HCT116 (cell line): ENCODE measurements around the gene CATSPERD. TPM values are rescaled to one million over a fixed set of nuclear protein-coding genes. Genes with fewer than 3 reads are reported as not detected.

Source experiments
- ATAC-seq: fragments of 200-7000 bp; cut with Tn5 transposase; 2 replicates; pipeline ENCODE4 v1.9.1; 2020; ENCODE audit warnings: mild to moderate bottlenecking, moderate library complexity
- BruUV-seq: library from RNA; stranded (reverse); fragments of 400-500 nt; replicated peaks from 2 replicates; lab custom pipeline; 2021; lab: Mats Ljungman, UMichigan
- CTCF ChIA-PET: fragments of 300-600 bp; sonication (Branson Sonifier 250); formaldehyde crosslinking; loops from one replicate; lab custom pipeline; 2021; ENCODE audit warnings: antibody characterized with exemption; lab: Charles Lee
- POLR2A ChIA-PET: fragments of 300-600, 350-600 bp; sonication (Branson Sonifier 250); formaldehyde crosslinking; loops from one replicate; lab custom pipeline; 2021; ENCODE audit warnings: antibody characterized with exemption; lab: Charles Lee
- RAD21 ChIA-PET, 2 experiments: fragments of 300-600 bp; sonication (Branson Sonifier 250); formaldehyde crosslinking; loops; one replicate each; lab custom pipeline; 2023; ENCODE audit warnings: low total read pairs in 2 of 2; ENCODE audit not compliant: uncharacterized antibody in 2 of 2, unreplicated experiment in 2 of 2, low non-redundant PET in 1 of 2; lab: Charles Lee
- DNase-seq: peaks from one replicate; pipeline ENCODE4 v3.0.0-alpha.2; 2010; ENCODE audit warnings: low read depth, low spot score
- H2AFZ ChIP-seq: fragments of 200-600 bp; shearing (Covaris generic), sonication (generic); 2 replicates; pipeline ENCODE4 v1.6.1; 2017; ENCODE audit warnings: low read depth, mixed run types, mixed read lengths, antibody characterized with exemption, low read length; ENCODE audit not compliant: poor library complexity, severe bottlenecking
- H3K27ac ChIP-seq: 2 replicates; pipeline ENCODE4 v1.5.1; 2012; ENCODE audit warnings: low read depth, low read length
- H3K27me3 ChIP-seq: fragments of 200-600 bp; sonication (generic); 2 replicates; pipeline ENCODE4 v1.6.1; 2016; ENCODE audit warnings: mixed run types, low read length, mixed read lengths; ENCODE audit not compliant: insufficient read depth
- H3K36me3 ChIP-seq, 2 experiments: fragments of 200-500 bp in 1 of 2; fragments of 200-600 bp in 1 of 2; sonication (Bioruptor generic) in 1 of 2; sonication (generic) in 1 of 2; 2 replicates each; pipeline versions ENCODE4 v1.5.1 to v1.6.1; 2014 to 2016; ENCODE audit warnings: low read length in 2 of 2, inconsistent platforms in 1 of 2, mixed read lengths in 1 of 2, mixed run types in 1 of 2; ENCODE audit not compliant: insufficient read depth in 2 of 2, control insufficient read depth in 1 of 2
- H3K4me1 ChIP-seq, 2 experiments: fragments of 200-600 bp in 1 of 2; sonication (generic) in 1 of 2; 2 replicates each; pipeline versions ENCODE4 v1.5.1 to v1.6.1; 2012 to 2017; ENCODE audit warnings: low read length in 2 of 2, inconsistent platforms in 1 of 2, mild to moderate bottlenecking in 1 of 2, mixed read lengths in 1 of 2, mixed run types in 1 of 2, moderate library complexity in 1 of 2; ENCODE audit not compliant: insufficient read depth in 2 of 2, control insufficient read depth in 1 of 2
- H3K4me2 ChIP-seq: fragments of 200-600 bp; sonication (generic); 2 replicates; pipeline ENCODE4 v1.6.1; 2017; ENCODE audit warnings: mixed run types, low read length, mixed read lengths
- H3K4me3 ChIP-seq, 2 experiments: fragments of 200-600 bp in 1 of 2; sonication (generic) in 1 of 2; replicated peaks in 1 of 2; 2 replicates each; pipeline ENCODE4 v1.5.1; 2011 to 2016; ENCODE audit warnings: low read length in 2 of 2, control low read depth in 1 of 2, low read depth in 1 of 2, mild to moderate bottlenecking in 1 of 2, mixed read lengths in 1 of 2, mixed run types in 1 of 2
- H3K79me2 ChIP-seq: fragments of 200-600 bp; sonication (generic); 2 replicates; pipeline ENCODE4 v1.6.1; 2017; ENCODE audit warnings: mild to moderate bottlenecking, mixed run types, low read length, moderate library complexity, mixed read lengths; ENCODE audit not compliant: insufficient read depth
- H3K9ac ChIP-seq: fragments of 200-600 bp; sonication (generic); 2 replicates; pipeline ENCODE4 v1.6.1; 2016; ENCODE audit warnings: low read length, mixed read lengths
- H3K9me2 ChIP-seq: fragments of 200-600 bp; sonication (generic), shearing (Covaris generic); 2 replicates; pipeline ENCODE4 v1.6.1; 2017; ENCODE audit warnings: mixed run types, mild to moderate bottlenecking, moderate library complexity; ENCODE audit not compliant: insufficient read depth
- H3K9me3 ChIP-seq, 2 experiments: fragments of 200-500 bp in 1 of 2; fragments of 200-600 bp in 1 of 2; sonication (Bioruptor generic) in 1 of 2; sonication (generic) in 1 of 2; 2 replicates each; pipeline ENCODE4 v1.6.1; 2014 to 2017; ENCODE audit warnings: low read length in 2 of 2, mixed read lengths in 2 of 2, inconsistent platforms in 1 of 2, low read depth in 1 of 2, mild to moderate bottlenecking in 1 of 2, mixed run types in 1 of 2, moderate library complexity in 1 of 2; ENCODE audit not compliant: control insufficient read depth in 1 of 2, insufficient read depth in 1 of 2
- H4K20me1 ChIP-seq: fragments of 200-600 bp; sonication (generic), shearing (Covaris generic); 2 replicates; pipeline ENCODE4 v1.6.1; 2017; ENCODE audit warnings: mixed run types, mild to moderate bottlenecking, moderate library complexity; ENCODE audit not compliant: insufficient read depth
- EZH2phosphoT487 ChIP-seq: fragments of 200-600 bp; IDR thresholded peaks from 2 replicates; pipeline ENCODE4 v1.6.1; 2018; ENCODE audit warnings: antibody characterized with exemption, borderline replicate concordance
- FOSL1 ChIP-seq: IDR thresholded peaks from 2 replicates; pipeline ENCODE4 v1.6.1; 2012; ENCODE audit warnings: low read depth
- POLR2AphosphoS5 ChIP-seq: IDR thresholded peaks from 2 replicates; pipeline ENCODE4 v1.6.1; 2011; ENCODE audit warnings: mild to moderate bottlenecking, low read depth, low read length, moderate library complexity
- RAD21 ChIP-seq: IDR thresholded peaks from 2 replicates; pipeline ENCODE4 v1.6.1; 2012; ENCODE audit warnings: low read depth, mild to moderate bottlenecking
- REST ChIP-seq: IDR thresholded peaks from 2 replicates; pipeline ENCODE4 v1.6.1; 2012; ENCODE audit warnings: low read depth
- SIN3A ChIP-seq: IDR thresholded peaks from 2 replicates; pipeline ENCODE4 v1.6.1; 2012; ENCODE audit warnings: low read depth
- ZBTB33 ChIP-seq: IDR thresholded peaks from 2 replicates; pipeline ENCODE4 v1.6.1; 2011; ENCODE audit warnings: mild to moderate bottlenecking, low read length, moderate library complexity; ENCODE audit not compliant: insufficient replicate concordance; ENCODE audit errors: extremely low read depth
- intact Hi-C: fragments of 100-400 bp; cut with micrococcal nuclease; formaldehyde crosslinking; loops from 2 replicates; pipeline ENCODE4 v1.10.0; 2022
- total RNA-seq: library from RNA; stranded (reverse); gene quantifications from one replicate; pipeline ENCODE4 v1.2.1, GENCODE V29; 2021; ENCODE audit not compliant: unreplicated experiment

The CATSPERD gene
- total RNA-seq, 1 experiment from 2014 or later: not detected

- Histone ChIP-seq H3K4me1 (peaks cover 4 to 28% of the 10 kb centered on the region in 2 experiments; a peak in 3 of 4 replicates), H3K9me3 (no peaks in the 10 kb centered on the region), H3K79me2 (peaks cover 60% of the 10 kb centered on the region), H3K27ac (peak overlapping the region; percentile 93), H3K27me3 (no peaks in the 10 kb centered on the region), H3K4me3 (no peak overlapping the region), H3K9me2 (no peaks in the 10 kb centered on the region), H4K20me1 (peaks cover 17% of the 10 kb centered on the region; the same call in 1 of the 2 replicates), H3K4me2 (no peak overlapping the region), H3K9ac (peak overlapping the region; percentile 100; the same call in 1 of the 2 replicates), H2AFZ (no peak overlapping the region), H3K36me3 (peaks cover 16 to 59% of the 10 kb centered on the region in 2 experiments; a peak in 3 of 4 replicates)
- intact Hi-C loops: no loop called here
- DNase-seq (no peak), ATAC-seq (peak; percentile 1; the same call in 1 of the 2 replicates)
- RAD21 ChIA-PET: no interaction called here
- CTCF ChIA-PET: no interaction called here
- POLR2A ChIA-PET: no interaction called here
- BruUV-seq: no TSS peak
- no peak for TF ChIP-seq FOSL1
- TF ChIP-seq ZBTB33: no peak
- TF ChIP-seq POLR2AphosphoS5: peak; percentile 7; the same call in 1 of the 2 replicates
- no peak for TF ChIP-seq REST
- TF ChIP-seq EZH2phosphoT487: no peak
- TF ChIP-seq RAD21: no peak
- TF ChIP-seq SIN3A: no peak
Measured at GRCh38 chr19:5693195-5694166, 27.0 kb upstream of the CATSPERD start.
